Stimulated activated memory B cell treated with anti-CD40 and anti-IgM and Interleukin-4, amounts not matched to agents 10 μg/mL and 1 μg/mL and 100 μg/mL, for 72 hours (primary cell): ENCODE measurements around the gene BRD9.

ENCODE experiments used
- ATAC-seq: fragments of 150-1000 bp; cut with Tn5 transposase; 2 replicates; pipeline ENCODE4 v1.10.0; 2021
- H3K27ac Mint-ChIP-seq: one replicate; pipeline ENCODE4 v1.8.0; 2022; ENCODE audit warnings: mild to moderate bottlenecking, mixed read lengths
- H3K27me3 Mint-ChIP-seq: one replicate; pipeline ENCODE4 v1.8.0; 2022; ENCODE audit warnings: mixed read lengths
- H3K36me3 Mint-ChIP-seq: one replicate; pipeline ENCODE4 v1.8.0; 2022; ENCODE audit warnings: mixed read lengths
- H3K4me1 Mint-ChIP-seq: one replicate; pipeline ENCODE4 v1.8.0; 2022; ENCODE audit warnings: mixed read lengths
- H3K4me3 Mint-ChIP-seq: one replicate; pipeline ENCODE4 v1.8.0; 2022; ENCODE audit warnings: mild to moderate bottlenecking, moderate library complexity, mixed read lengths
- H3K9me3 Mint-ChIP-seq: one replicate; pipeline ENCODE4 v1.8.0; 2022; ENCODE audit warnings: mixed read lengths

BRD9 gene

DNA sequence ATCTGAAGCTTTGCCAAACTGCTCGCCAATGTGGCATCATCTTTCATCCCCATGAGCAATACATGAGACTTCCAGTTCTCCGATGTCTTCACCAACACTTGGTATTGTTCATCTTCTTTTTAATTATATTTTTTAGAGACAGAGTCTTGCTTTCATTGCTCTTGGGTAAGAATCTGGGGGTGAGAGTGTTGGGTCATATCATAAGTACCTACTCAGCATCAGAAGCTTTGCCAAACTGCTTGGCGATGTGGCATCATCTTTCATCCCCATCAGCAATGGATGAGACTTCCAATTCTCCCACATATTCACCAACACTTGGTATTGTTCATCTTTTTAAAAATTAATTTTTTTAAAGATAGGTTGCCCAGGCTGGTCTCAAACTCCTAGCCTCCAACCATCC is 77.2 kb downstream of the BRD9 start:
- Mint-ChIP-seq H3K36me3 (no peaks in the 10 kb centered on the region), H3K27me3 (peaks cover 38% of the 10 kb centered on the region), H3K4me3 (no peak overlapping the region), H3K9me3 (peaks cover 8% of the 10 kb centered on the region), H3K4me1 (no peaks in the 10 kb centered on the region), H3K27ac (no peak overlapping the region)
- ATAC-seq = no peak
